Measurements from ENCODE around the gene SCLY.
"Not testable (repeated sequence)": the region's sequence is repeated elsewhere in the genome, so short reads cannot be mapped to it uniquely, and the experiment has no call there.

The SCLY gene

GRCh38 chr2:238065071-238065846, 4.5 kb downstream of the SCLY start:
- DNase-seq (ENCODE audit: low read depth, low spot score), result no peak
- ChIA-PET CTCF (interaction anchor here (1.0 kb wide), 1 partner anchor 7 kb away, joined by 3 read pairs; no protein-coding TSS in a partner anchor), POLR2A (no interaction called here)
- TF ChIP-seq CTCF (IDR thresholded peaks at IDR 0.05; ENCODE audit: insufficient read depth, low read length, missing control alignments), result no peak
- no peak overlapping the region for H3K4me3 ChIP-seq (ENCODE audit: low read depth, low read length)

GRCh38 chr2:238066218-238066617, 5.4 kb downstream of the SCLY start:
- no peak for DNase-seq (ENCODE audit: low read depth, low spot score)
- CTCF ChIA-PET, result no interaction called here
- POLR2A ChIA-PET, result no interaction called here
- TF ChIP-seq CTCF (IDR thresholded peaks at IDR 0.05; ENCODE audit: insufficient read depth, low read length, missing control alignments), result no peak
- no peak overlapping the region for H3K4me3 ChIP-seq (ENCODE audit: low read depth, low read length)

GRCh38 chr2:238066718-238067117, 5.9 kb downstream of the SCLY start:
- POLR2A ChIA-PET; CTCF ChIA-PET; H3K4me3 ChIP-seq (ENCODE audit: low read depth, low read length); DNase-seq (ENCODE audit: low read depth, low spot score): not testable (repeated sequence)

- no peak overlapping the region for H3K4me3 ChIP-seq (ENCODE audit: low read depth, low read length)
- DNase-seq (ENCODE audit: low read depth, low spot score), result no peak
- TF ChIP-seq CTCF (IDR thresholded peaks at IDR 0.05; ENCODE audit: insufficient read depth, low read length, missing control alignments), result no peak
- POLR2A ChIA-PET, result interaction anchor here (0.7 kb wide), 1 partner anchor 8 kb away, joined by 4 read pairs; no protein-coding TSS in a partner anchor
- CTCF ChIA-PET, result no interaction called here
These were observed 7.1 kb downstream of the SCLY start for GRCh38 chr2:238067939-238068338.

- no peak for DNase-seq (ENCODE audit: low read depth, low spot score)
- POLR2A ChIA-PET, result no interaction called here
These were observed 8.4 kb downstream of the SCLY start for GRCh38 chr2:238069021-238069709.

GRCh38 chr2:238069877-238070276, 9.1 kb downstream of the SCLY start:
- POLR2A ChIA-PET, result no interaction called here
- H3K4me3 ChIP-seq (ENCODE audit: low read depth, low read length), result no peak overlapping the region
- no peak for DNase-seq (ENCODE audit: low read depth, low spot score)
- CTCF ChIA-PET, result no interaction called here
- no peak for TF ChIP-seq CTCF (IDR thresholded peaks at IDR 0.05; ENCODE audit: insufficient read depth, low read length, missing control alignments)

More at GRCh38 chr2:238069021-238069709, 8.4 kb downstream of the SCLY start:
- CTCF ChIA-PET, result no interaction called here
- TF ChIP-seq CTCF (IDR thresholded peaks at IDR 0.05; ENCODE audit: insufficient read depth, low read length, missing control alignments), result no peak
- no peak overlapping the region for H3K4me3 ChIP-seq (ENCODE audit: low read depth, low read length)
